ENCODE measurements around the gene FYN.

DNA sequence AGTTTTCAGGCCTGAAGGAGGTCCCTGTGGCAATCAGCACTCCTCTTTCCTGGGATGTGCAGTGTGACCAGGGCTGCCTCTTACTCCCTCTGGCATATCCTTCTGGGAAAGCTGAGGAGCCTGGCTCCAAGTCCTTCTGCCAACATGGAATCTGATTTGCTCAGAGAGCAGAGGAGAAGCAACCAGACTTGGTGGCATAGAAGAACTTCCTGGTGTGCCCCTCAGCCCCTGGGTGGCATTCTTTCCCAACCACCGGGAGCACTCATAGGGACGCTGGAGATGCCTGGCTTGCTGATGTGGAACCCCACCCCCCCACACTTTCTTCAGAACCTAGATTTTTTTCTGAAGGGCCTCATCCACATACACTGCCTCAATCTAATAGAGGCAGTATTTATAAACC lies 160.0 kb downstream of the FYN start:
- no peak for TF ChIP-seq EZH2 (IDR thresholded peaks at IDR 0.05; ENCODE audit: borderline replicate concordance, low read depth, low read length, poor library complexity, severe bottlenecking)
- TF ChIP-seq, protein P1, sequence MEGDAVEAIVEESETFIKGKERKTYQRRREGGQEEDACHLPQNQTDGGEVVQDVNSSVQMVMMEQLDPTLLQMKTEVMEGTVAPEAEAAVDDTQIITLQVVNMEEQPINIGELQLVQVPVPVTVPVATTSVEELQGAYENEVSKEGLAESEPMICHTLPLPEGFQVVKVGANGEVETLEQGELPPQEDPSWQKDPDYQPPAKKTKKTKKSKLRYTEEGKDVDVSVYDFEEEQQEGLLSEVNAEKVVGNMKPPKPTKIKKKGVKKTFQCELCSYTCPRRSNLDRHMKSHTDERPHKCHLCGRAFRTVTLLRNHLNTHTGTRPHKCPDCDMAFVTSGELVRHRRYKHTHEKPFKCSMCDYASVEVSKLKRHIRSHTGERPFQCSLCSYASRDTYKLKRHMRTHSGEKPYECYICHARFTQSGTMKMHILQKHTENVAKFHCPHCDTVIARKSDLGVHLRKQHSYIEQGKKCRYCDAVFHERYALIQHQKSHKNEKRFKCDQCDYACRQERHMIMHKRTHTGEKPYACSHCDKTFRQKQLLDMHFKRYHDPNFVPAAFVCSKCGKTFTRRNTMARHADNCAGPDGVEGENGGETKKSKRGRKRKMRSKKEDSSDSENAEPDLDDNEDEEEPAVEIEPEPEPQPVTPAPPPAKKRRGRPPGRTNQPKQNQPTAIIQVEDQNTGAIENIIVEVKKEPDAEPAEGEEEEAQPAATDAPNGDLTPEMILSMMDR (conservative IDR thresholded peaks at IDR 0.05; ENCODE audit: low read depth, low read length) = no peak
